Stomach (tissue), 9 donors: ENCODE data around the gene CSMD2. TPM values are rescaled to one million over a fixed set of nuclear protein-coding genes. Genes with fewer than 3 reads are reported as not detected.
"Not testable (repeated sequence)": the region's sequence is repeated elsewhere in the genome, so short reads cannot be mapped to it uniquely, and the experiment has no call there.

Experiments used
- DNase-seq, 2 donors: peaks; one replicate each; pipeline versions ENCODE4 v3.0.0 to v3.0.0-alpha.2; 2013 to 2019
- H3K27ac ChIP-seq, 5 donors: fragments of 200-600 bp in 4 of 5; sonication (generic) in 4 of 5; one replicate each; pipeline ENCODE4 v1.5.1; 2013 to 2019; ENCODE audit warnings: mild to moderate bottlenecking in 1 of 5, moderate library complexity in 1 of 5
- H3K27me3 ChIP-seq, 3 donors: fragments of 200-600 bp; sonication (generic); one replicate each; pipeline ENCODE4 v1.5.1; 2017 to 2019; ENCODE audit warnings: mixed run types in 1 of 3
- H3K36me3 ChIP-seq, 4 donors: fragments of 200-600 bp; sonication (generic); 1 replicate in 3 of 4; 2 replicates in 1 of 4; pipeline ENCODE4 v1.5.1; 2016 to 2019
- H3K4me1 ChIP-seq, 4 donors: fragments of 200-600 bp; sonication (generic); one replicate each; pipeline ENCODE4 v1.5.1; 2016 to 2019
- H3K4me3 ChIP-seq, 4 donors: fragments of 200-600 bp; sonication (generic) in 3 of 4; one replicate each; pipeline ENCODE4 v1.5.1; 2016 to 2019; ENCODE audit warnings: mild to moderate bottlenecking in 1 of 4
- H3K9me3 ChIP-seq, 4 donors: fragments of 200-600 bp; sonication (generic); one replicate each; pipeline ENCODE4 v1.5.1; 2016 to 2019
- CTCF ChIP-seq, 7 experiments: fragments of 450-650 bp in 4 of 7; fragments of 200-600 bp in 3 of 7; sonication (generic) in 3 of 7; IDR thresholded peaks; one replicate each; pipeline ENCODE4 v1.5.1; 2016 to 2019; ENCODE audit warnings: antibody characterized with exemption in 7 of 7, control low read depth in 2 of 7, mild to moderate bottlenecking in 1 of 7
- EP300 ChIP-seq: sonication (generic); formaldehyde crosslinking; IDR thresholded peaks from one replicate; pipeline ENCODE4 v1.6.1; 2017; ENCODE audit warnings: antibody characterized with exemption
- POLR2A ChIP-seq, 4 donors: fragments of 450-650 bp; IDR thresholded peaks; one replicate each; pipeline ENCODE4 v1.6.1; 2016; ENCODE audit warnings: antibody characterized with exemption in 4 of 4, control low read depth in 2 of 4, mild to moderate bottlenecking in 1 of 4, moderate library complexity in 1 of 4
- POLR2AphosphoS5 ChIP-seq, 3 donors: sonication (generic); formaldehyde crosslinking; IDR thresholded peaks; one replicate each; pipeline ENCODE4 v1.6.1; 2016; ENCODE audit warnings: antibody characterized with exemption in 3 of 3
- WGBS, 5 donors: extraction: QIAGEN DNeasy Blood & Tissue Kit in 3 of 5; methylation state at CpG; one replicate each; pipeline versions ENCODE4 v1.1.5 to v1.1.7; 2013 to 2018; 5-methylcytosine and 5-hydroxymethylcytosine counted together
- intact Hi-C: fragments of 100-400 bp; cut with DNase I; formaldehyde crosslinking; loops from one replicate; pipeline ENCODE4 v1.15.1; 2023; ENCODE audit warnings: low total_unique reads
- polyA plus RNA-seq, 3 donors: library from polyadenylated mRNA; stranded (reverse); fragments of 200-250 nt; gene quantifications; one replicate each; pipeline ENCODE4 v1.2.3, GENCODE V29; 2013
- total RNA-seq, 5 donors: library from RNA; depleted of rRNA; stranded (reverse); fragments of >200 nt; gene quantifications; one replicate each; pipeline versions ENCODE4 v1.1.0 to v1.2.3, GENCODE V29; 2014 to 2016
- donor health status: healthy with polysubstance abuse.
- donor health status: Bipolar disorder and iron deficiency.
- donor health status: healthy.

The CSMD2 gene
- total and polyA plus RNA-seq, 8 donors, result 0.10 to 3.5 (median 0.37) TPM; not detected in 1

GRCh38 chr1:34186741-34187494 is 21.9 kb upstream of the CSMD2 start:
- H3K9me3 ChIP-seq, result peaks cover 0 to 18% (median 15%) of the 10 kb centered on the region in 4 donors
- WGBS, 5 donors, result 74 to 83% (median 79%) methylated on average over 12 of the region's 12 CpGs
- intact Hi-C loops, result no loop called here
- DNase-seq, result no peak
- peaks cover 0 to 63% (median 6%) of the 10 kb centered on the region in 3 donors for H3K27me3 ChIP-seq
- no peak overlapping the region for H3K4me3 ChIP-seq
- TF ChIP-seq EP300, result no peak
- no peak for TF ChIP-seq CTCF (IDR thresholded peaks at IDR 0.05)
- no peak for TF ChIP-seq POLR2A (IDR thresholded peaks at IDR 0.05)
- TF ChIP-seq POLR2AphosphoS5 (IDR thresholded peaks at IDR 0.05), result no peak
- no peaks in the 10 kb centered on the region for H3K36me3 ChIP-seq
- H3K4me1 ChIP-seq, result no peaks in the 10 kb centered on the region
- no peak overlapping the region for H3K27ac ChIP-seq

DNA sequence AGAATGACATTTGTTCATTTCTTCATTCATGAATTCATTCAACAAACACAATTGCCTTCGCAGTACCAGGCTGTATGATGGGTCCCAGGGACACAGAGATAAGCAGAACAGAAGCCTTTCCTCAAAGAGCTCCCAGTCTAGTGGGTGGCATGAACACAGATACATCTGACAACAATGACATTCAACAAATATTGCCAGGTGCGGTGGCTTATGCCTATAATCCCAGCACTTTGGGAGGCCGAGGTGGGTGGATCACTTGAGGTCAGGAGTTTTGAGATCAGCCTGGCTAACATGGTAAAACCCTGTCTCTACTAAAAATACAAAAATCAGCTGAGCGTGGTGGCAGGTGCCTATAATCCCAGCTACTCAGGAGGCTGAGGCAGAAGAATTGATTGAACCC is 18.4 kb upstream of the CSMD2 start:
- H3K36me3 ChIP-seq, H3K27ac ChIP-seq, H3K4me1 ChIP-seq, H3K9me3 ChIP-seq, intact Hi-C loops, DNase-seq, H3K4me3 ChIP-seq: not testable (repeated sequence)
- peaks cover 0 to 74% (median 17%) of the 10 kb centered on the region in 3 donors for H3K27me3 ChIP-seq
- WGBS, 5 donors, result 74 to 85% (median 80%) methylated on average over 4 of the region's 4 CpGs

DNA sequence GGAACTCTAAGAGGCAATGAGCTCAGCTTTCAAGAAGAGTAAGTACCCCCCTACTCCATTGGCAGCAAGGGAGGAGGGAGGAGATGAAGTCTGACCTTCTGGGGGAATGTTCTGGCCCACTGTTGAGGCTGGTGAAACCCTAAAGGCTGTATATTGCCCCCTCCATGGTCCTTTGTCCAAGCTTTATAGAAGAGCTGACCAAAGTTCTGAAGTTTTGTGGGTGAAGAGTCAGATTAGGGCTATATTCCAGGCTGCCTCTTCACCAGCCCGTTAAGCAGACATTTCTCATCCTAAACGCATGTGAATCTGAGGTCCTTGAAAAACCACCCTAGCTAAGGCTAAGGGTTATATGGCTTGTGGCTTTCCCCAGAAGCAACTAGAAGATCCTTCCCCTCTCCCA is 13.0 kb upstream of the CSMD2 start:
- TF ChIP-seq POLR2AphosphoS5 (IDR thresholded peaks at IDR 0.05) (no peak), EP300 (no peak), CTCF (IDR thresholded peaks at IDR 0.05) (no peak), POLR2A (IDR thresholded peaks at IDR 0.05) (no peak)
- Histone ChIP-seq H3K9me3 (no peaks in the 10 kb centered on the region), H3K27ac (no peak overlapping the region), H3K36me3 (no peaks in the 10 kb centered on the region), H3K4me1 (peaks cover 0 to 10% (median 3%) of the 10 kb centered on the region in 4 donors), H3K4me3 (no peak overlapping the region), H3K27me3 (peaks cover 12 to 84% (median 53%) of the 10 kb centered on the region in 3 donors)
- intact Hi-C loops, result no loop called here
- DNase-seq, result no peak
- 51 to 71% (median 66%) methylated on average over 2 of the region's 2 CpGs for WGBS, 5 donors

DNA sequence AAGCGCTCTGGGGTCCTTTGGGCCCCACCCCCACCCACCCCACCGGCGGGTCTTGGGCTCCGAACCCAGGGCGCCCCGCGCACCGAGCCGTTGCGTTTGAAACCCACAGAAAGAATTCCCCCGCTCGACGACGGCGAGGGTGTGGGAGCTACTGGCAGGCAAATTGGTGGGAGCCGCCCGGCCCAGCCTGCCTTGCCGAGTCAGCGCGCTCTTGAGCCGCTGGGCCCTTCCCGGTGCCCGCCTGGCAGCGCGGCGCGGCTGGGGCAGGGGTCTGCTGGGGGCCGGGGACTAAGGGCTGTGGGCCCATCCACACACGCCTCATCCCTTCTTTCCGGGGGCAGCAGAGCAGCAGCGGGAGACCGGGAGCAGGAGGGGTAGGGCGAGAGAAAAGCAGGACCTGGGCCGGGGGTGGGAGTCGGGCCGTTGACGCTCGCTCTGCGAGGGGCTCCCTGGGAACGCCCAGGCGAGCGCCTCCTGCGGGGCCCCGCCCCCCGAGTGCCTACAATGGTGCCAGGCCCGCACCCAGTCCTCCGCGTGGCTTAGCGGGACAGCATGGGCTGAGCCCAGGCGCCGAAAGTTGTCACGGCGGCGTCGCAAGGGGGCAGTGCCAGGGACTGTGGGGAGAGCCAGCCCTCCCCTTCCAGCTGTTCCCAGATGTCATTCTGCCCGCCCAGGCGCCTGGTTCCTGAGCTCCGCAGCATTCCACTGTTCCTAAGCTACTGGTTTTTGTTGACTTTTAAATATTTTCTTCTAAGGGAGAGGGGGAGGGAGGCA is 12.0 kb upstream of the CSMD2 start, which contains the start of gene C1orf94:
Gene C1orf94, plus strand, starts transcription at position 78 of the 774 bp plus-strand sequence. CDS start 883 bp downstream, outside the sequence.
- Histone ChIP-seq H3K9me3 (no peaks in the 10 kb centered on the region), H3K27me3 (peaks cover 12 to 86% (median 53%) of the 10 kb centered on the region in 3 donors), H3K4me1 (peaks cover 0 to 10% (median 3%) of the 10 kb centered on the region in 4 donors), H3K27ac (no peak within 1 kb of the TSS), H3K36me3 (no peaks in the 10 kb centered on the region), H3K4me3 (peak within 1 kb of the TSS in 1 of 4 donors; percentile 9)
- no peak for TF ChIP-seq POLR2A (IDR thresholded peaks at IDR 0.05)
- 5 to 9% (median 6%) methylated on average over 19 to 58 of the region's 58 CpGs for WGBS, 5 donors
- intact Hi-C loops, result no loop called here
- DNase-seq, result peak in 1 of 2 donors; percentile 18

GRCh38 chr1:34175744-34176143 is 10.7 kb upstream of the CSMD2 start:
- DNase-seq, result no peak
- Histone ChIP-seq H3K4me3 (no peak overlapping the region), H3K27ac (no peak overlapping the region), H3K9me3 (no peaks in the 10 kb centered on the region), H3K27me3 (peaks cover 12 to 93% (median 53%) of the 10 kb centered on the region in 3 donors), H3K4me1 (peaks cover 0 to 10% (median 3%) of the 10 kb centered on the region in 4 donors), H3K36me3 (no peaks in the 10 kb centered on the region)
- no peak for TF ChIP-seq EP300
- no peak for TF ChIP-seq POLR2AphosphoS5 (IDR thresholded peaks at IDR 0.05)
- no peak for TF ChIP-seq POLR2A (IDR thresholded peaks at IDR 0.05)
- TF ChIP-seq CTCF (IDR thresholded peaks at IDR 0.05), result no peak
- WGBS, 5 donors, result 76 to 87% (median 85%) methylated on average over 6 of the region's 6 CpGs
- intact Hi-C loops, result no loop called here
